GM23338 (cell line): Measurements from ENCODE around the gene ZNF665. TPM values are rescaled to one million over a fixed set of nuclear protein-coding genes. Genes with fewer than 3 reads are reported as not detected.

ENCODE experiments used
- ATAC-seq: fragments of 200-7000 bp; cut with Tn5 transposase; 3 replicates; pipeline ENCODE4 v1.9.1; 2020
- DNase-seq: peaks from one replicate; pipeline ENCODE4 v3.0.0-alpha.2; 2015; ENCODE audit warnings: low spot score
- H2AFZ ChIP-seq: fragments of 200-600 bp; sonication (generic); 2 replicates; pipeline ENCODE4 v1.8.0; 2016; ENCODE audit warnings: antibody characterized with exemption, mild to moderate bottlenecking, moderate library complexity
- H3F3A ChIP-seq: fragments of 200-600 bp; sonication (generic); replicated peaks from 2 replicates; pipeline ENCODE4 v1.8.0; 2017; ENCODE audit warnings: antibody characterized with exemption, mixed run types, low read depth
- H3K27ac ChIP-seq: fragments of 200-600 bp; sonication (generic); 2 replicates; pipeline ENCODE4 v1.6.1; 2016; ENCODE audit warnings: low read depth
- H3K27me3 ChIP-seq: fragments of 200-600 bp; sonication (generic); 2 replicates; pipeline ENCODE4 v1.8.0; 2016; ENCODE audit warnings: mild to moderate bottlenecking, mixed run types, moderate library complexity; ENCODE audit not compliant: insufficient read depth
- H3K36me3 ChIP-seq: fragments of 200-600 bp; sonication (generic); 2 replicates; pipeline ENCODE4 v1.8.0; 2016; ENCODE audit warnings: mild to moderate bottlenecking; ENCODE audit not compliant: insufficient read depth
- H3K4me1 ChIP-seq: fragments of 200-600 bp; sonication (generic); 2 replicates; pipeline ENCODE4 v1.8.0; 2016; ENCODE audit warnings: mild to moderate bottlenecking, moderate library complexity; ENCODE audit not compliant: insufficient read depth
- H3K4me2 ChIP-seq: fragments of 200-600 bp; sonication (generic); 2 replicates; pipeline ENCODE4 v1.7.1; 2017; ENCODE audit warnings: mixed run types
- H3K4me3 ChIP-seq: fragments of 200-600 bp; sonication (generic); 2 replicates; pipeline ENCODE4 v1.6.1; 2016; ENCODE audit warnings: mixed run types
- H3K79me2 ChIP-seq: fragments of 200-600 bp; sonication (generic); replicated peaks from 2 replicates; pipeline ENCODE4 v1.8.0; 2017; ENCODE audit warnings: mild to moderate bottlenecking; ENCODE audit not compliant: insufficient read depth
- H3K9me2 ChIP-seq: fragments of 200-600 bp; sonication (generic); 2 replicates; pipeline ENCODE4 v1.8.0; 2017; ENCODE audit not compliant: insufficient read depth
- H4K20me1 ChIP-seq: fragments of 200-600 bp; sonication (generic); replicated peaks from 2 replicates; pipeline ENCODE4 v1.8.0; 2017; ENCODE audit warnings: mild to moderate bottlenecking; ENCODE audit not compliant: insufficient read depth
- H3K27ac Mint-ChIP-seq: 2 replicates; pipeline ENCODE4 v1.8.0; 2020; ENCODE audit warnings: inconsistent platforms, mild to moderate bottlenecking, moderate library complexity, mixed read lengths
- H3K27me3 Mint-ChIP-seq: 3 replicates; pipeline ENCODE4 v1.8.0; 2022; ENCODE audit warnings: low read depth, mild to moderate bottlenecking, moderate library complexity, mixed read lengths, inconsistent platforms; ENCODE audit not compliant: insufficient read depth, poor library complexity
- H3K36me3 Mint-ChIP-seq: 3 replicates; pipeline ENCODE4 v1.8.0; 2021; ENCODE audit warnings: low read depth, mild to moderate bottlenecking, inconsistent platforms, moderate library complexity, mixed read lengths
- H3K4me1 Mint-ChIP-seq: 3 replicates; pipeline ENCODE4 v1.8.0; 2020; ENCODE audit warnings: mild to moderate bottlenecking, inconsistent platforms, mixed read lengths
- H3K4me3 Mint-ChIP-seq: 3 replicates; pipeline ENCODE4 v1.8.0; 2021; ENCODE audit warnings: moderate library complexity, mild to moderate bottlenecking, inconsistent platforms, mixed read lengths
- H3K9me3 Mint-ChIP-seq: 3 replicates; pipeline ENCODE4 v1.8.0; 2020; ENCODE audit warnings: moderate library complexity, mild to moderate bottlenecking, inconsistent platforms, mixed read lengths
- CREB1 ChIP-seq: fragments of 250-450 bp; sonication (Bioruptor Pico); IDR thresholded peaks from 2 replicates; pipeline ENCODE4 v1.5.0; 2020; ENCODE audit warnings: low read depth, mild to moderate bottlenecking, moderate library complexity
- JUNB ChIP-seq: IDR thresholded peaks from one replicate; pipeline ENCODE4 v1.6.1; 2016; ENCODE audit warnings: antibody characterized with exemption; ENCODE audit not compliant: unreplicated experiment
- POLR2AphosphoS5 ChIP-seq: IDR thresholded peaks from 2 replicates; pipeline ENCODE4 v1.6.1; 2016; ENCODE audit warnings: antibody characterized with exemption, low read depth
- ZNF114 ChIP-seq: fragments of 250-450 bp; sonication (Bioruptor Pico); IDR thresholded peaks from 2 replicates; pipeline ENCODE4 v1.5.0; 2020; ENCODE audit warnings: mild to moderate bottlenecking, moderate library complexity
- ZNF331 ChIP-seq: fragments of 250-450 bp; sonication (Bioruptor Pico); IDR thresholded peaks from 2 replicates; pipeline ENCODE4 v1.5.0; 2020; ENCODE audit warnings: low read depth, mild to moderate bottlenecking, moderate library complexity
- long read RNA-seq: library from polyadenylated mRNA; unstranded; transcript quantifications from one replicate; pipeline ENCODE4 v2.0.0, GENCODE V29; 2020; ENCODE audit not compliant: unreplicated experiment
- polyA plus RNA-seq: library from polyadenylated mRNA; unstranded; fragments of >200 nt; fragmentation: Nextera tagmentation; extraction: Ambion mirVana; gene quantifications from 2 replicates; pipeline ENCODE4 v1.2.1, GENCODE V29; 2016
- total RNA-seq: library from RNA; depleted of rRNA; stranded (reverse); fragments of >200 nt; shearing (Covaris generic); gene quantifications from 2 replicates; pipeline ENCODE4 v1.2.3, GENCODE V29; 2014; rRNA removed
- TF ChIP-seq, protein P1 (sequence below): IDR thresholded peaks from 2 replicates; pipeline ENCODE4 v1.6.1; 2016; ENCODE audit warnings: antibody characterized with exemption
- TF ChIP-seq, protein P2 (sequence below): fragments of 250-450 bp; sonication (Bioruptor Pico); IDR thresholded peaks from 2 replicates; pipeline ENCODE4 v1.5.0; 2020; ENCODE audit warnings: mild to moderate bottlenecking, moderate library complexity
- TF ChIP-seq, protein P3 (sequence below): IDR thresholded peaks from one replicate; pipeline ENCODE4 v1.6.1; 2018; ENCODE audit warnings: antibody characterized with exemption; ENCODE audit not compliant: unreplicated experiment

Gene ZNF665
- total RNA-seq = 3.5 and 5.4 TPM in 2 replicates
- polyA plus RNA-seq = 1.9 and 3.1 TPM in 2 replicates
- long read RNA-seq, partial matches to known transcripts = 0 of 3 reads
- long read RNA-seq, other reads (novel, unspliced or antisense) = 3 of 3 reads

DNA sequence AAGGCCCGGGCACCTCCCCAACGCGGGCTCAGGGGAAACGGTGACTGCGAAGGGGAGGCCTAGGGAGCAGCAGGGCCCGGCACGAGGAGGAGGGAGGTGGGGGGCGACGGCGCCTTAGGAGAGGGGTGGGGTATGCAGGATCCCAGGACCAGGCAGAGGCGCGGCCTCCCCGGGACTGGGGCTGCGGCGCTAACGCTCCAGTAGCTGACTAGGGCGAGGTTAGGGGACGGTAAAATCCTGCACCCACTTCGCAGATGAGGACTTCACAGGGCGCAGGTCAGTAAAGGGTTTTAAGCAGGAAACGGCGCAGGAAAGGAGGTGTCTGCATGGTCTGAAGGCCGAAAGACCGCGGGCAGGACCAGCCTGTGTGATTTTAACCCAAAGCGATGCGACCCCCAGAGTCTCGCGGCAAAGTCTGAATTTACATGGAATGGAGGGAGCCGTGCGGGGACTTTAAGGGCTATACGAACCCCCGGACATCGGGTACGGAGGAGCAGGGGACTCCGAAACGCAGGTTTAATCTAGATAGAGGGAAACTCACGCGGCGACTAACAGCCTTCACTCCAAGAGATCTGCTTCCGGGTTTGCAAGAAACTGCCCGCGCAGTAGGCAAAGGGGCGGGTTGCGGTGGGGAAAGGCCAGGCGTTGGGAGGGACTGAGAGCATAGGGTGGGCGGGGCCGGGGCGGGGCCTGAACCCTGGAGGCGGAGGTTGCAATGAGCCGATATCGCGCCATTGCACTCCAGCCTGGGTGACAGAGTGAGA lies at the start of gene ZNF665:
ZNF665 (minus strand) TSS at position 588 of the 764 bp plus-strand sequence. CDS start 10,460 bp downstream, outside the sequence.
- Histone ChIP-seq H3K27me3 (peaks cover 12% of the 10 kb centered on the region; the same call in 1 of the 2 replicates), H2AFZ (peak within 1 kb of the TSS; percentile 99), H4K20me1 (no peaks in the 10 kb centered on the region), H3K36me3 (no peaks in the 10 kb centered on the region; the same call in 1 of the 2 replicates), H3K4me1 (peaks cover 9% of the 10 kb centered on the region; the same call in 1 of the 2 replicates), H3K4me3 (peak within 1 kb of the TSS; percentile 96), H3K27ac (peak within 1 kb of the TSS; percentile 43; the same call in 1 of the 2 replicates), H3K4me2 (peak within 1 kb of the TSS; percentile 92), H3K79me2 (no peaks in the 10 kb centered on the region), H3F3A (no peaks in the 10 kb centered on the region), H3K9me2 (no peaks in the 10 kb centered on the region)
- Mint-ChIP-seq H3K36me3 (peaks cover 7% of the 10 kb centered on the region; the same call in 2 of the 3 replicates), H3K4me3 (peak within 1 kb of the TSS; percentile 97), H3K9me3 (peaks cover 13% of the 10 kb centered on the region), H3K27me3 (peaks cover 27% of the 10 kb centered on the region), H3K4me1 (peaks cover 23% of the 10 kb centered on the region), H3K27ac (peak within 1 kb of the TSS; percentile 89)
- DNase-seq (peak; percentile 95), ATAC-seq (peak; percentile 83)
- no peak for TF ChIP-seq CREB1 (CRISPR knock-in tag)
- peak; percentile 80 for TF ChIP-seq POLR2AphosphoS5

DNA sequence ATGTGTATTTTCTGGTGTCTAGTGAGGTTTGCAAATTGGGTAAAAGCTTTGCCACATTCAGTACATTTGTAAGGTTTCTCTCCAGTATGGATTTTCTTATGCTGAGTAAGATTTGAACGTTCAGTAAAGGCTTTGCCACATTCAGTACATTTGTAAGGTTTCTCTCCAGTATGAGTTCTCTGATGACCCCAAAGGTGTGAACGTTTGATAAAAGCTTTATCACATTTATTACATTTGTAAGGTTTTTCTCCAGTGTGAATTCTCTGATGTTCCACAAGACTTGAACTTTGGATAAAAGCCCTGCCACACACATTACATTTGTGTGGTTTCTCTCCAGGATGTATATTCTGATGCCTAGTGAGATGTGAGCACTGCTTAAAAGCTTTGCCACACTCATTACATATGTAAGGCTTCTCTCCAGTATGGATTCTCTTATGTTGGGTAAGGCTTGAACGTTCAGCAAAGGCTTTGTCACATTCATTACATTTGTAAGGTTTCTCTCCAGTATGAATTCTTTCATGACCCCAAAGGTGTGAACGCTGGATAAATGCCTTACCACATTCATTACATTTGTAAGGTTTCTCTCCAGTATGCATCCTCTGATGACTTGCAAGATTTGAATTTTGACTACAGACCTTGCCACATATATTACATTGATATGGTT lies 44.1 kb upstream of the ZNF665 start:
- Histone ChIP-seq H4K20me1 (no peaks in the 10 kb centered on the region), H3K4me2 (no peak overlapping the region), H3F3A (no peaks in the 10 kb centered on the region), H3K27ac (no peak overlapping the region), H3K79me2 (no peaks in the 10 kb centered on the region), H2AFZ (no peak overlapping the region), H3K36me3 (peaks cover 50% of the 10 kb centered on the region), H3K4me3 (no peak overlapping the region), H3K27me3 (no peaks in the 10 kb centered on the region), H3K4me1 (no peaks in the 10 kb centered on the region), H3K9me2 (no peaks in the 10 kb centered on the region)
- H3K4me1 Mint-ChIP-seq = no peaks in the 10 kb centered on the region
- ATAC-seq = no peak
- no peak overlapping the region for H3K4me3 Mint-ChIP-seq
- H3K36me3 Mint-ChIP-seq = peaks cover 91% of the 10 kb centered on the region
- H3K27me3 Mint-ChIP-seq = peaks cover 3% of the 10 kb centered on the region
- H3K27ac Mint-ChIP-seq = no peak overlapping the region
- DNase-seq = no peak
- peaks cover 96% of the 10 kb centered on the region for H3K9me3 Mint-ChIP-seq
- TF ChIP-seq ZNF114 (no peak), JUNB (no peak), ZNF331 (CRISPR knock-in tag) (no peak)
- TF ChIP-seq, protein P1, sequence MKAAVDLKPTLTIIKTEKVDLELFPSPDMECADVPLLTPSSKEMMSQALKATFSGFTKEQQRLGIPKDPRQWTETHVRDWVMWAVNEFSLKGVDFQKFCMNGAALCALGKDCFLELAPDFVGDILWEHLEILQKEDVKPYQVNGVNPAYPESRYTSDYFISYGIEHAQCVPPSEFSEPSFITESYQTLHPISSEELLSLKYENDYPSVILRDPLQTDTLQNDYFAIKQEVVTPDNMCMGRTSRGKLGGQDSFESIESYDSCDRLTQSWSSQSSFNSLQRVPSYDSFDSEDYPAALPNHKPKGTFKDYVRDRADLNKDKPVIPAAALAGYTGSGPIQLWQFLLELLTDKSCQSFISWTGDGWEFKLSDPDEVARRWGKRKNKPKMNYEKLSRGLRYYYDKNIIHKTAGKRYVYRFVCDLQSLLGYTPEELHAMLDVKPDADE = no peak
- TF ChIP-seq, protein P2, sequence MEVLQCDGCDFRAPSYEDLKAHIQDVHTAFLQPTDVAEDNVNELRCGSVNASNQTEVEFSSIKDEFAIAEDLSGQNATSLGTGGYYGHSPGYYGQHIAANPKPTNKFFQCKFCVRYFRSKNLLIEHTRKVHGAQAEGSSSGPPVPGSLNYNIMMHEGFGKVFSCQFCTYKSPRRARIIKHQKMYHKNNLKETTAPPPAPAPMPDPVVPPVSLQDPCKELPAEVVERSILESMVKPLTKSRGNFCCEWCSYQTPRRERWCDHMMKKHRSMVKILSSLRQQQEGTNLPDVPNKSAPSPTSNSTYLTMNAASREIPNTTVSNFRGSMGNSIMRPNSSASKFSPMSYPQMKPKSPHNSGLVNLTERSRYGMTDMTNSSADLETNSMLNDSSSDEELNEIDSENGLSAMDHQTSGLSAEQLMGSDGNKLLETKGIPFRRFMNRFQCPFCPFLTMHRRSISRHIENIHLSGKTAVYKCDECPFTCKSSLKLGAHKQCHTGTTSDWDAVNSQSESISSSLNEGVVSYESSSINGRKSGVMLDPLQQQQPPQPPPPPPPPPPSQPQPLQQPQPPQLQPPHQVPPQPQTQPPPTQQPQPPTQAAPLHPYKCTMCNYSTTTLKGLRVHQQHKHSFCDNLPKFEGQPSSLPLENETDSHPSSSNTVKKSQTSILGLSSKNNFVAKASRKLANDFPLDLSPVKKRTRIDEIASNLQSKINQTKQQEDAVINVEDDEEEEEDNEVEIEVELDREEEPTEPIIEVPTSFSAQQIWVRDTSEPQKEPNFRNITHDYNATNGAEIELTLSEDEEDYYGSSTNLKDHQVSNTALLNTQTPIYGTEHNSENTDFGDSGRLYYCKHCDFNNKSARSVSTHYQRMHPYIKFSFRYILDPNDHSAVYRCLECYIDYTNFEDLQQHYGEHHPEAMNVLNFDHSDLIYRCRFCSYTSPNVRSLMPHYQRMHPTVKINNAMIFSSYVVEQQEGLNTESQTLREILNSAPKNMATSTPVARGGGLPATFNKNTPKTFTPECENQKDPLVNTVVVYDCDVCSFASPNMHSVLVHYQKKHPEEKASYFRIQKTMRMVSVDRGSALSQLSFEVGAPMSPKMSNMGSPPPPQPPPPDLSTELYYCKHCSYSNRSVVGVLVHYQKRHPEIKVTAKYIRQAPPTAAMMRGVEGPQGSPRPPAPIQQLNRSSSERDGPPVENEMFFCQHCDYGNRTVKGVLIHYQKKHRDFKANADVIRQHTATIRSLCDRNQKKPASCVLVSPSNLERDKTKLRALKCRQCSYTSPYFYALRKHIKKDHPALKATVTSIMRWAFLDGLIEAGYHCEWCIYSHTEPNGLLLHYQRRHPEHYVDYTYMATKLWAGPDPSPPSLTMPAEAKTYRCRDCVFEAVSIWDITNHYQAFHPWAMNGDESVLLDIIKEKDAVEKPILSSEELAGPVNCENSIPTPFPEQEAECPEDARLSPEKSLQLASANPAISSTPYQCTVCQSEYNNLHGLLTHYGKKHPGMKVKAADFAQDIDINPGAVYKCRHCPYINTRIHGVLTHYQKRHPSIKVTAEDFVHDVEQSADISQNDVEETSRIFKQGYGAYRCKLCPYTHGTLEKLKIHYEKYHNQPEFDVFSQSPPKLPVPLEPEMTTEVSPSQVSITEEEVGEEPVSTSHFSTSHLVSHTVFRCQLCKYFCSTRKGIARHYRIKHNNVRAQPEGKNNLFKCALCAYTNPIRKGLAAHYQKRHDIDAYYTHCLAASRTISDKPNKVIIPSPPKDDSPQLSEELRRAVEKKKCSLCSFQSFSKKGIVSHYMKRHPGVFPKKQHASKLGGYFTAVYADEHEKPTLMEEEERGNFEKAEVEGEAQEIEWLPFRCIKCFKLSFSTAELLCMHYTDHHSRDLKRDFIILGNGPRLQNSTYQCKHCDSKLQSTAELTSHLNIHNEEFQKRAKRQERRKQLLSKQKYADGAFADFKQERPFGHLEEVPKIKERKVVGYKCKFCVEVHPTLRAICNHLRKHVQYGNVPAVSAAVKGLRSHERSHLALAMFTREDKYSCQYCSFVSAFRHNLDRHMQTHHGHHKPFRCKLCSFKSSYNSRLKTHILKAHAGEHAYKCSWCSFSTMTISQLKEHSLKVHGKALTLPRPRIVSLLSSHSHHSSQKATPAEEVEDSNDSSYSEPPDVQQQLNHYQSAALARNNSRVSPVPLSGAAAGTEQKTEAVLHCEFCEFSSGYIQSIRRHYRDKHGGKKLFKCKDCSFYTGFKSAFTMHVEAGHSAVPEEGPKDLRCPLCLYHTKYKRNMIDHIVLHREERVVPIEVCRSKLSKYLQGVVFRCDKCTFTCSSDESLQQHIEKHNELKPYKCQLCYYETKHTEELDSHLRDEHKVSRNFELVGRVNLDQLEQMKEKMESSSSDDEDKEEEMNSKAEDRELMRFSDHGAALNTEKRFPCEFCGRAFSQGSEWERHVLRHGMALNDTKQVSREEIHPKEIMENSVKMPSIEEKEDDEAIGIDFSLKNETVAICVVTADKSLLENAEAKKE = no peak
- TF ChIP-seq, protein P3, sequence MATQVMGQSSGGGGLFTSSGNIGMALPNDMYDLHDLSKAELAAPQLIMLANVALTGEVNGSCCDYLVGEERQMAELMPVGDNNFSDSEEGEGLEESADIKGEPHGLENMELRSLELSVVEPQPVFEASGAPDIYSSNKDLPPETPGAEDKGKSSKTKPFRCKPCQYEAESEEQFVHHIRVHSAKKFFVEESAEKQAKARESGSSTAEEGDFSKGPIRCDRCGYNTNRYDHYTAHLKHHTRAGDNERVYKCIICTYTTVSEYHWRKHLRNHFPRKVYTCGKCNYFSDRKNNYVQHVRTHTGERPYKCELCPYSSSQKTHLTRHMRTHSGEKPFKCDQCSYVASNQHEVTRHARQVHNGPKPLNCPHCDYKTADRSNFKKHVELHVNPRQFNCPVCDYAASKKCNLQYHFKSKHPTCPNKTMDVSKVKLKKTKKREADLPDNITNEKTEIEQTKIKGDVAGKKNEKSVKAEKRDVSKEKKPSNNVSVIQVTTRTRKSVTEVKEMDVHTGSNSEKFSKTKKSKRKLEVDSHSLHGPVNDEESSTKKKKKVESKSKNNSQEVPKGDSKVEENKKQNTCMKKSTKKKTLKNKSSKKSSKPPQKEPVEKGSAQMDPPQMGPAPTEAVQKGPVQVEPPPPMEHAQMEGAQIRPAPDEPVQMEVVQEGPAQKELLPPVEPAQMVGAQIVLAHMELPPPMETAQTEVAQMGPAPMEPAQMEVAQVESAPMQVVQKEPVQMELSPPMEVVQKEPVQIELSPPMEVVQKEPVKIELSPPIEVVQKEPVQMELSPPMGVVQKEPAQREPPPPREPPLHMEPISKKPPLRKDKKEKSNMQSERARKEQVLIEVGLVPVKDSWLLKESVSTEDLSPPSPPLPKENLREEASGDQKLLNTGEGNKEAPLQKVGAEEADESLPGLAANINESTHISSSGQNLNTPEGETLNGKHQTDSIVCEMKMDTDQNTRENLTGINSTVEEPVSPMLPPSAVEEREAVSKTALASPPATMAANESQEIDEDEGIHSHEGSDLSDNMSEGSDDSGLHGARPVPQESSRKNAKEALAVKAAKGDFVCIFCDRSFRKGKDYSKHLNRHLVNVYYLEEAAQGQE = no peak
